GM10847 (cell line): Measurements from ENCODE around the gene IL18BP.

Experiments used
- POLR2A ChIP-seq: IDR thresholded peaks from 2 replicates; pipeline ENCODE4 v1.6.1; 2011; ENCODE audit not compliant: insufficient read length; ENCODE audit errors: extremely low read depth

Gene IL18BP

DNA sequence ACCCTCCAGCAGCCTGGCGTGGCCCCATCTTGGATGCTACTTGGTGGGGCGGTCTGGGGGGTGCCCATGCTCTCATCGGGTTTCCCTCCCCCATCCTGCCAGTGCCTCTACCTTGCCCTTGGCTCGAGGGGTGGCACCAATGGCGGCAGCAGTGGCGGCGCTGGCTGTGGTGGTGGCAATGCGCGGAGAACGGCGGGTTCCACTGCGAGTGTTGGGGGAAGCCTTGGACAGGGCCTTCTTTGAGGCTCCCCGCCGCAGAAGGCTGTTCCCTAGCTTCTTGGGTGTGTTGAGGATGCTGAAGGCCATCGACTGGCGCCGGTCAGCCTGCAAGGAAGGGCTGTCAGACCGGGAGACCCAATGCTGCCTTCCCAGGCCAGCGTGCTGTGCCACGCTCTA lies 5.1 kb downstream of the IL18BP start:
- TF ChIP-seq POLR2A: no peak

- no peak for TF ChIP-seq POLR2A
These were observed 6.0 kb downstream of the IL18BP start for GRCh38 chr11:72004515-72005346.

- peak; percentile 7 for TF ChIP-seq POLR2A
These were observed 6.9 kb downstream of the IL18BP start for GRCh38 chr11:72005347-72006260.

- peak; percentile 7 for TF ChIP-seq POLR2A
These were observed 7.8 kb downstream of the IL18BP start for GRCh38 chr11:72006309-72007088.

GRCh38 chr11:72007089-72007476 lies 8.4 kb downstream of the IL18BP start:
- no peak for TF ChIP-seq POLR2A

DNA sequence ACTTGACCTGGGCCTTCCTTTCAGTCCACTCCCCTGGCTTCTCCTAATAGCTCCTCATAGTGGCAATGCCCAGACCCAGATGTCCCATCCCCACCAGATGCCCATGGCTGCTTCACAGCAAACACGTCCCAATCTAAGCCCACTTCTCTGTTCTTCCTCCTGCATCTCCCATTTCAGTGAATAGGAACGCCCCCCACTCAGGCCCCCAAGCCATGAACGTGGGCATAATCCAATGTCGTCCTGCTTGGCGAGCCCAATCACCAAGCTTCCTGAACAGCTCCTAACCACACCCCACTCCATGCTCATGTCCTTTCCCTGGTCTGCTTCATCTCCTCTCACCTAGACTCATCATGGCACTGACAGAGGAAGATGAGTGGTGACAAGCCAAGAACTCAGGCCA lies 8.9 kb downstream of the IL18BP start:
- TF ChIP-seq POLR2A: no peak

GRCh38 chr11:72008728-72009127 lies 10.0 kb downstream of the IL18BP start:
- TF ChIP-seq POLR2A: no peak

DNA sequence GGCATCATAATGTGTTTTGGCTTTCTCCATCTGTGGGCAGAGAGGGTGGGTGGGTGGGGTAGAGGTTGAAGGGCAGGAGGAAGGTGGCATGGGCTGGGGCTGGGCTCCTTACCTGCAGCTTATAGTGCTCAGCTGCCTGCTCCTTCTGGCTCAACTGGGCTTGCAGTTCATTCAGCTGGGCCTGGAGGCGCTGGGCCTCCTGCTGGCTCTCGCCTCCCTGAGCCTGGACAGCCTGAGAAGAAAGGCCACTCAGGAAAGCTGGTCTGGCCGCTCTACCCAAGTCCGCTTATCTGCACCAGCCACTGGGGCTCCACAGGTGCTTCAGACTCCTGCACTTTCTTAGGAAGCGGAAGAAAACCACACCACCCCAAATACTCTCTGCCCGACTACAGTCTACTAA lies 10.4 kb downstream of the IL18BP start:
- TF ChIP-seq POLR2A: no peak

DNA sequence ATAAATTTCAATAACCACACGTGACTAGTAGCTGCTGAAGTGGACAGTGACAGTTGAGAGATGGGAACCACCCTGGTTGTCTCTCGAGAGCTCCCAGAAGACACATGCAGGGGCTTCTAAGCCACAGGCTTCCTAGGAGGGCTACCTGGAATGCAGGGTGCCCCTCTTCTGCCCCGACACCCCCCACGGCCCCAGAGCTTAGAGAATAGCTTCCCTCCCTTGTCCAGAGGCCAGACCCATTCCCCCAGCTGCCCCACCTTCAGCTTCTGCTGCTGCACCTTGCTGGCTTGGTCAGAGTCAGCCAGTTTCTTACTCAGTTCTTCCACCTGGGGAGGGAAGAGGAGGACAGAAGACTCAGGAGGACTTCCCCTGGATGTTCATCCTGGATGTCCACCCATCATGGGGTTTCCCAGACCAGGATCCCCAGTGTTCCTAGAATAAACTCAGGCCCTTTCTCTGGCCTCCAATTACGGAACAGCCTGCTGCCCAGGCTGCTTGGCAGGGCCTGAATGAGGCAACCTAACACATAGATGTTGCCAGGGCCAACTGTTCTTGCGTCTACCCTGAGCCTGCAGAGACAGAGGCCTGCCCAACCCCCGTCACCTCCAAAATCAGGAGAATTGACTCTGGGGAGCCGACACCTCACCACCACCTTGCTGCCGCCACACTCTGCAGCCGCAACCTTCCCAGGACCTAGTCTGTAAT lies 12.0 kb downstream of the IL18BP start:
- TF ChIP-seq POLR2A: no peak

DNA sequence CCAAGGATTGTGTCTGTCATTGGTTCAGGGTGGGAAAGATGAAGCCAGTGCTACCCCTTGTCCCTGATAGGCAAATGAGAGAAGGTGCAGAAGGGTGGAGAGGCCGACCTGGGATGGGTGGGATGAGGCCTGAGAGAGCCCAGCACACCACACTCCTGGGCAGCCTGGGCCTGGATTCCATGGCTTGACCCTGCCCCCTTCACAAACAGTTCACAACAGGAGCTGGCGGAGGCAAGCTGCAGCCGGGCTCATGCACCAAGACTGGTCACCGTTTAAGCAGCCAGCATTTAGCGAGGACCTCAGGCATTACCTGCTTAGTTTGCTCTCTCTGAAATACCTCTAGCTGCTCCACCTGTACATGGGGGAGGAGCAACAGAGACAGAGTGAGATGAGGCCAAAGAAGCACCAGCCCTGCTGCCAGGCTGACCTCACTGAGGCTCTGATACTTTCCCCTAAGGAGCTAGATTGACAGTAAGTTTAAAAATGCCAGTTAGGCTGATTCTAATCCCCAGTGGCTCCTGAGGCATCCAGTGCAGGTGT lies 13.5 kb downstream of the IL18BP start:
- no peak for TF ChIP-seq POLR2A

GRCh38 chr11:72012897-72013721 lies 14.4 kb downstream of the IL18BP start:
- TF ChIP-seq POLR2A: no peak

GRCh38 chr11:72013765-72014711 lies 15.3 kb downstream of the IL18BP start:
- no peak for TF ChIP-seq POLR2A
